Islet of Langerhans (tissue), 1 donor: ENCODE data around the gene KLRC3.
"Not testable (repeated sequence)": the region's sequence is repeated elsewhere in the genome, so short reads cannot be mapped to it uniquely, and the experiment has no call there.

Source experiments
- FAIRE-seq: peaks from one replicate; lab custom pipeline; 2011; peaks lifted over from hg19 to GRCh38; lab: Jason Lieb, UNC

Gene KLRC3

GRCh38 chr12:10398168-10398567 is 22.2 kb downstream of the KLRC3 start:
- no peak for FAIRE-seq

GRCh38 chr12:10397296-10397695 is 23.1 kb downstream of the KLRC3 start:
- no peak for FAIRE-seq

- FAIRE-seq, result not testable (repeated sequence)
Measured at GRCh38 chr12:10396176-10396575, 24.2 kb downstream of the KLRC3 start.

GRCh38 chr12:10395390-10395998 is 24.9 kb downstream of the KLRC3 start:
- FAIRE-seq, result no peak

- not testable (repeated sequence) for FAIRE-seq
Measured at GRCh38 chr12:10394531-10395152, 25.8 kb downstream of the KLRC3 start.

GRCh38 chr12:10393291-10393690 is 27.1 kb downstream of the KLRC3 start:
- no peak for FAIRE-seq

- FAIRE-seq, result no peak
Measured at GRCh38 chr12:10392394-10392930, 27.9 kb downstream of the KLRC3 start.

GRCh38 chr12:10390991-10391390 is 29.4 kb downstream of the KLRC3 start:
- FAIRE-seq, result not testable (repeated sequence)

- no peak for FAIRE-seq
Measured at GRCh38 chr12:10389904-10390303, 30.5 kb downstream of the KLRC3 start, which contains the start of gene KLRK1. Gene KLRK1 (minus strand): TSS chr12:10390041. CDS start chr12:10388810, 1,231 bp downstream.

GRCh38 chr12:10388624-10389413 is 31.6 kb downstream of the KLRC3 start:
- no peak for FAIRE-seq

- FAIRE-seq, result not testable (repeated sequence)
Measured at GRCh38 chr12:10387498-10387897, 32.9 kb downstream of the KLRC3 start.

- no peak for FAIRE-seq
Measured at GRCh38 chr12:10386857-10387256, 33.5 kb downstream of the KLRC3 start.

GRCh38 chr12:10385166-10385613 is 35.2 kb downstream of the KLRC3 start:
- no peak for FAIRE-seq

- FAIRE-seq, result no peak
Measured at GRCh38 chr12:10384191-10384590, 36.2 kb downstream of the KLRC3 start.

GRCh38 chr12:10381928-10382628 is 38.3 kb downstream of the KLRC3 start:
- no peak for FAIRE-seq

- not testable (repeated sequence) for FAIRE-seq
Measured at GRCh38 chr12:10378737-10379136, 41.7 kb downstream of the KLRC3 start.

- FAIRE-seq, result no peak
Measured at GRCh38 chr12:10374624-10375018, 45.8 kb downstream of the KLRC3 start.

GRCh38 chr12:10372559-10372958 is 47.8 kb downstream of the KLRC3 start:
- FAIRE-seq, result no peak

- not testable (repeated sequence) for FAIRE-seq
Measured at GRCh38 chr12:10371893-10372535, 48.4 kb downstream of the KLRC3 start.

- FAIRE-seq, result no peak
Measured at GRCh38 chr12:10369557-10370415, 50.6 kb downstream of the KLRC3 start.
